Measurements from ENCODE around the gene SLC7A4.
A peak's percentile ranks its signal among the peaks of the same experiment; 100 is the strongest.
"Not testable (repeated sequence)": the region's sequence is repeated elsewhere in the genome, so short reads cannot be mapped to it uniquely, and the experiment has no call there.

Gene SLC7A4

DNA sequence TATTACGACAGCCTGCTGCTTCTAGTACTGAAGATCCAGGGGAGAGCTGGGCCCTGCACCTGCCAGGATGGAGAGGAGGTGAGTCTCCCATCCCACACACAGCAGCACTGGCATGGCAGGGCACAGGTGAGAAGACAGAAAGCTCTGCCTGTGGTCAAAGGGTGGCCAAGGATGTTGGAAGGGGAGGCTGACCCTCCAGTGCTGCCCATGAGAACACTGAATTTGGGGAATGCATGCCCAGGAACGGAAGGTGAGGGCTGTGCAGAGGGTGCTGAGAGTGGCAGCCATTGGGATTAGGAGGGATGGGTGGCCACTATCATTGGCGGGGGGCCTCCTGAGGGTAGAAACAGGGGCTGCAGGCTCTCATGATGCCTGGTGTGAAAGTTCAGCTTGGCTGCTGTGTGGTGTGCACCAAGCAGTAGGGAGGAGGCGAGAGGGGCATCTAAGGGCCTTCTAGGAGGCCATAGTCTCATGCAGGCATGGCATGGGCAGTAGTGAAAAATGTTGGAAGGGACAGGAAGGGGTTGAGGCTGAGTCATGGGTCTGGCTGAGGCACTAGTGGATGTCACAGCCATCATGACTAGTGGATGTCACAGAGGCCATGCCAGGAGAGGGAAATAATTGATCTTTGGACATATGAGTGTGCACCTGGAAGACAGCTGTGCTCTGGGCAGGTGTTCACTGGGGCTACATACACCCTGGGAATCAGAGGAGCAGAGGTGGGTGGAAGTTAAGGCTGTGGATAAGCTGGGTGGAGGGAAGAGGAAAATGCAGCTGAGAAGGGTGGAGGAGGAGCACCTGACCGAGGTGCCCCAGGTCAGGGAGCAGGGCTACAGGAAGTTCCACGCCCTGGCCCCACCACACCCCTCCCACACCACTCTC lies 10.9 kb upstream of the SLC7A4 start:
- peak; percentile 28 for DNase-seq

DNA sequence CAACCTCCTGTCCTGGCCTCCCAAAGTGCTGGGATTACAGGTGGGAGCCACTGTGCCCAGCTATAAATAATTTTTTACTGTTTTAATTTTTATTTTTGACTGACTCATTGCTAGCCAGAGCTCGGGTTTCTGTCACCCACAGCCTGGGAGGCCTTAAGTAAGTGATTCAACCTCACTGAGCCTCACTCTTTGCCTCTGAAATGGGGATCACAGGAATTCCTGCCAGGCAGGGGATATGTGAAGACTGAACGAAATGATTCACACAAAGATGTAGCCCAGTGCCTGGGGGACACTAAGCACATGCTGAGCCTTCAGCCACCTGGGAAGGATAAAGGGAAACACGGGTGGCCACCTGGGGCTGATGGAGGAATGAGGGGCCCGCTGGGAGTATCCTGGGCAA lies 9.6 kb upstream of the SLC7A4 start:
- DNase-seq = no peak

DNA sequence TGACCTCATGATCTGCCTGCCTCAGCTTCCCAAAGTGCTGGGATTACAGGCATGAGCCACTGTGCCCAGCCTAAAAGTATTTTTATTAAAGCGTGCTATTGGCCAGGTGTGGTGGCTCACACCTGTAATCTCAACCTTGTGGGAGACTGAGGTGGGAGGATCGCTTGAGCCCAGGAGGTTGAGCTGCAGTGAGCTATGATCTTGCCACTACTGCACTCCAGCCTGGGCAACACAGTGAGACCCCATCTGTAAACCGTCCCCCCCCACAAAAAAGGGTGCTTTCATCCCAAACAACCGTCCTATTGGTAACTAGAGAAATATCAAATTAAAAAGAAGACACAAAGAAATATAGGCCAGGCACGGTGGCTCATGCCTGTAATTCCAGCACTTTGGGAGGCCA lies 6.8 kb upstream of the SLC7A4 start:
- DNase-seq = not testable (repeated sequence)

DNA sequence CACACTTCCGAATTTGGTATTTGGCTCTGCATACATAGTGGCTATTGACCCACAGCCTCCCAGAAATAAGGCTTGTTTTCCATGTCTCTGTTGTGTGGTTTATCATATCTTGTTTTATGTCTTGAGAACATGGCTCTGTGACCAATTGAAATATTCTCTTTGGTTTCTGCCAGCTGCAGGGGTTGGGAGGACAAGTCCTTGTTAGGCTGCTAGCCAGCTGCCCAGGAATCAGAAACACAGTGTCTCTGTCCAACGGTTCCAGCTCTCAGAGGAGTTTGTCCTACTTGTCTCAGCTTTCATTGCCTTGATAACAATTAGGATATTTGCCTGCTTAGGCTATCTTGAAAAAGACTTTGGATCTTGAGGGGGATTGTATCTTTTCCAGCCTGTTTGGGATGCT lies 6.0 kb upstream of the SLC7A4 start:
- DNase-seq = no peak

DNA sequence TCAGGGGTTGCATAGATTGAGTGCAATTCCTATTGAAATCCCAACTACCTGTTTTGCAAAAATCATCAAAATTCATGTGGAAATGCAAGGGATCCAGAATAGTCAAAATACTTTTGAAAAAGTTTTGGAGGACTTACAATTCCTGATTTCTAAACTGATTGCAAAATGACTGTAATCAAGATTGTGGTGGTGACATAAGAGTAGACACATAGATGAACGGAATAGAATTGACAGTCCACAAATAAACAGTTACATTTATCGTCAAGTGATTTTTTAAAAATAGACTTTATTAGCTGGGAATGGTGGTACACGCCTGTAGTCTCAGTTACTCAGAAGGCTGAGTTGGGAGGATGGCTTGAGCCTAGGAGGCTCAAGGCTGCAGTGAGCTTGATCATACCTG lies 2.6 kb upstream of the SLC7A4 start:
- DNase-seq = no peak

DNA sequence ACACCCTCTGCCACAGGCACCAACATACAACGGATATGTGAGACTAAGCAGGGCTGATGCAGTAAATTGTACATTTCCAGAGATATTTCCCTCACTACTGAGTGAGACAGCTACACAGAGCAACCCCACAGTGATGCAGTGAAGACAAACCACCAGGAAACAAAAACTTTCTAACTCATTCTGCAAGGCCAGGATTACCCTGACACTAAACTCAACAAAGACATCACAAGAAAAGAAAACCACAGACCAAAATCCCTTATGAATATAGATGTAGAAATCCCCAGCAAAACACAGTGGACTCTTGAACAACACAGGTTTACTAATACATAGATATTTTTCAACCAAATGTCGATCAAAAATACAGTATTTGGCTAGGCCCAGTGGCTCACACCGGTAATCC lies 1.5 kb upstream of the SLC7A4 start:
- DNase-seq = no peak

DNA sequence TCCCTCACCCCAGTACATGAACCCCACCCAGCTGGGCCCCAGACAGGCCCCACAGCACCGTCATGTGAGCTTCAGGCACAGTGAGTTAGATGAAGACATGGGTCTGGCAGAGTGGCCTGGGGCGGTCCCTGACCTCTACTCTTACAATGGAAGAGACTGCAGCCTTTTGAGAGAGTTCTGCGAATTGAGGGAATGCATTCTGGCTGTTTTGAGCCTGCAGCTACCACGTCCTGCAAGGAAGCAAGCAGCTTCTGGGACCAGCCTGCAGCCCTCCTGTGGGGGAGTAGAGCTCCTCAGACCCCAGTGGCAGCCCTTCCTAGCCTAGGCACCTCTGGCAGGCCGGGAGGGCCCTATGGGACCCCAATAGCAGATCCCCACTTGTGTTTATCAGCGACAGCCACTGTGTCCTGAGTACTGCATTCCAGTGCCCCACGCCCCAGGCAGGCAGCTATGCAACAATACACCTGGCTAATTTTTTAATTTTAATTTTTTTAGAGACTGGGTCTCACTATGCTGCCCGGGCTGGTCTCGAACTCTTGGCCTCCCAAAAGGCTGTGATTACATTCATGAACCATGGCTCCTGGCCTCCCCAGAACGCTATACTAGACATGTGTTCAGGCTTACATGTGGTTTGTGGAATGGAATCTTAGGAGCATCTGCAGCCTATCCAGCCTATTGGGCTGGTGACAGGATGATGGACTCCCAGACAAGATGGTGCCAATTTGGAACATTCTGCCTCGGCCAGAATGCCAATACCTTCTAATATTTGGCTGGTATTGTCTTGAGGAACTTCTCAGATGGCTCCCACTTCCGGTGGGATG lies 717 bp upstream of the SLC7A4 start:
- no peak for DNase-seq

DNA sequence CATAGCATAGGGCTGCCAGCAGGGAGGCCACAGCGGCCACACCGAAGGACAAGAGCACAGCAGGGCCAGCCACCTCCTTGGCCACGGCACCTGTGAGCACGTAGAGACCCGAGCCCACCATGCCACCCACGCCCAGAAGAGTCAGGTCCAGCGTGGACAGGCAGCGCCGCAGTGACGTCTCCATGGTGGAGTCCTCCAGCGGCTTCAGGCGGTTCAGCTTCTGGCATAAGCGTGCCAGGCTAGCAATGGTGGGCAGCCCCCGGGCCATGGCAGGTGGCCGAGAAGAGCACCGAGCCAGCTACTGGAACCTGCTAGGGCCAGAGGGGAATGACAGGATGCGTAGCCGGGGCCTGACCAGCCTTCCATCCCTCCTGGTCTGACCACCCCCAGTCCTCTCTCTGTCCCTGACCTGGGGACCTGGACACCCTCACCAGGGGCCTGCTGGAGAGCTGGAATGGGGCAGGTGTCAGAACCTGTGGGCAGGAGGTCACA lies 770 bp downstream of the SLC7A4 start:
- DNase-seq = no peak

DNA sequence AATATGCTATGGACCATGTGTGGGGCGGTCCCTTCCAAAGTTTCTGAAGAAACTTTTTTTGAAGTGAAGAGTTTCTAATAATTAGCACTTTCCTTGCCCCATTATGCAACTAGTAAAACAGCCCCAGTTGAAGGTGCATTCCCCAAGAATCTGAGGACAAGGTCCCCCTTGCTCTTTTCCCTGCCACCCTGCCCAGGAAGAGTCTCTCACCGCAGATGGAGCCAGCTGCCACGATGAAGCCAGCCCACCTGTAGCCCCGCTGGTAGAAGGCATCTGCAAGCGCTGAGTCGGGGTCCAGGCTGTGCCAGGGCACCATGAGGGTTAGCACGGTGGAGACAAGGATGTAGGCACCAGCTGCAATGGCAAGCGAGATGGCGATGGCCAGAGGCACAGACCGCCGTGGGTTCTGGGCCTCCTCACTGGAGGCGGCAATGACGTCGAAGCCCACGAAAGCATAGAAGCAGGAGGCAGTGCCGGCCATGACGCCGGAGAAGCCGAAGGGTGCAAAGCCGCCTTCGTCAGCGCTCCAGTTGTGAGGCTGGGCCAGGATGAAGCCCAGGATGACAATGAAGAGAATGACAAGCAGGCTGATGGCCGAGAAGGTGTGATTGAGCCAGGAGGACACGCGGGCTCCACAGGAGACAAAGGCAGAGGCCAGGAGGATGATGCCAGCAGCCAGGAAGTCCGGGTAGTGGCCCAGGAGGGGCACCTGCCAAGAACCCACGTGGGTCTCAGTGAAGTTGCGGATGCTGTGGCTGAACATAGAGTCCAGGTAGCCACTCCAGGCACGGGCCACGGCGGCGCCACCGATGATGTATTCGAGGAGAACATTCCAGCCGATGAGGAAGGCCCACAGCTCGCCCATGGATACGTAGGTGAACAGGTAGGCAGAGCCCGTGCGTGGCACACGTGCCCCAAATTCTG lies 1.5 kb downstream of the SLC7A4 start:
- DNase-seq = no peak

DNA sequence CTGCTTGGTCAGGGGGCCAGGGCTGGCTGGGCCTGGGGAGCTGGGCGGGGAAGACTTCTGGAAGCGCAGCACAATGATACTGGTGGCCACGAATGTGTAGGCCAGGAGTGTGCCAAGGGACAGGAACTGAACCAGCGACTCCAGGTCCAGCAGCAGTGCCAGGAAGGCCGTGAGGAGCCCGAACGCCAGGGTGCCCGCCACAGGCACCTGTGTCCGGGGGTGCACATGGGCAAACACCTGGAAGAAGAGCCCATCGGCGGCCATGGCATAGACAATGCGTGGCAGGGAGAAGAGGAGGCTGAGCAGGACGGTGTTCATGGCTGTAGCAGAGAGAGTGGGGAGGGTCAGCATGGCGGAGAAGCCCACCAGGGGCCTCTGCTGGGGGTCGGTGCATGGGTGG lies 2.3 kb downstream of the SLC7A4 start:
- DNase-seq = no peak

DNA sequence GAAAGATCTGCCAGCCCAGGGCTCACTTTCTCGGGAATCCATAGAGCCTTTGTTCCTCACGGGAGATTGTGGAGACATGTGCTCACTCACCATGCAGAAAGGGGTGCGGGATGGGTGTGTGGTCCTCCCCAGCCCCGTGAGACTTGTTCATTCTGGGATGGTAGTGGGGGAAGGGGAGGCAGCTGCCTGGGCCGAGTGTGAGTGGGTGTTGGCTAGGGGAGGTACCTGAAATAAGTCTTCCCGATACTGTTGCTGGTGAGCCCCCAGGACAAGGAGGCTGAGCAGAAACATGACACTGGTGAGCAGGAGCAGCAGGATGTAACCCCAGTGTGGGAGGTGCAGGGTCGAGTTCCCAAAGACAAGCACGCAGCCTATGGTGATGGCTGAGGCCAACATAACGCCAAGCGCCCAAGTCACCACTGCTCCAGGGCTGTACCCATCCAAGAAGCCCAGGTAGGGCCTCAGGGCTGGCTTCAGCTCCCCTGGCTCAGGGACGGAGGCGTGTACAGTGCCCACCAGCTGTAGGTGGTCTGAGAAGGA lies 2.8 kb downstream of the SLC7A4 start:
- DNase-seq = no peak

DNA sequence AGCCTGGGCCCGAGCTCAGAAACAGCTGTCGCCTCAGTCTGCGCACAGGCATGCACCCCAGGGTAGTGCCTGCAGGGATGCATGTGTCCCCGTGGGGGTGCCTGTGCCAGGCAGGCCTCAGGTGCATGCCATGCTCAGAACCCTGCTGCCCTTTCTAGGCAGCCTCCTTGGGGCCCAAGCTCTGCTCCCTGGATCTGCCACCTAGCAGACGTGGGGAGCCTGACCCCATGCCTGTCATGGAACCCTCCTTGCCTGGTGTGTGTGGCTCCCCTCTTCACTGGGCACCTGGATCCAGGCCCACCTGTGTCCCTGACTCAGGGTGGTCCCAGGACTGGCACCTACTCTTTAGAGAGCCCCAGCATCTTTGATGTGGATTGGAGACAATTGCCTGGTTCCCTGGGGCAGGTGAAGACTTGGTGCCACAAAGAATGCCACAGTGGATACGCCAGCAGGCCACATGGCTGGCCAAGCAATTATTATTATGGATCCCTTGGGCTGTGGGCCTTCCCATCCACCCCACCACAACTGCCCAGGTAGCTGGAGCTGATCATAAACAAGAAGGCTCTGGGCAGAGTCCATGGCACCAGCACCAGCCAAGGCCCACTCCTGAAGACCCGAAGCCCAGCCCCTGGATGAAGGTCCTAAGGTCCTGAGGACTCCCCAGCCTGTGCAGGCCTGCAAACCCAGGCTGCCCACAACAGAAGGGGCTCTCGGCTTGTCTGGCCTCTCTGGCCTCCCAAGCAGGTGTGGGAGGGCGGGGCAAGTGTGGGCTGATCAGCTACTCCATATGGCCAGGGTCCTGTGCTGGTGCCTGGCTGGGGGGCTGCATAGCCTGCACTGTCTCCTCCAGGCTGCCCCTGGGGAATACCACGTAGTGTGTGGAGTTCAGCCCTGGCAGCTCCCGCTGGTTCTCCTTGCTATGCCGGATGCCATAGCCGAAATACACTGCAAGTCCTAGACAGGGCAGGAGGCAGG lies 3.8 kb downstream of the SLC7A4 start:
- no peak for DNase-seq

DNA sequence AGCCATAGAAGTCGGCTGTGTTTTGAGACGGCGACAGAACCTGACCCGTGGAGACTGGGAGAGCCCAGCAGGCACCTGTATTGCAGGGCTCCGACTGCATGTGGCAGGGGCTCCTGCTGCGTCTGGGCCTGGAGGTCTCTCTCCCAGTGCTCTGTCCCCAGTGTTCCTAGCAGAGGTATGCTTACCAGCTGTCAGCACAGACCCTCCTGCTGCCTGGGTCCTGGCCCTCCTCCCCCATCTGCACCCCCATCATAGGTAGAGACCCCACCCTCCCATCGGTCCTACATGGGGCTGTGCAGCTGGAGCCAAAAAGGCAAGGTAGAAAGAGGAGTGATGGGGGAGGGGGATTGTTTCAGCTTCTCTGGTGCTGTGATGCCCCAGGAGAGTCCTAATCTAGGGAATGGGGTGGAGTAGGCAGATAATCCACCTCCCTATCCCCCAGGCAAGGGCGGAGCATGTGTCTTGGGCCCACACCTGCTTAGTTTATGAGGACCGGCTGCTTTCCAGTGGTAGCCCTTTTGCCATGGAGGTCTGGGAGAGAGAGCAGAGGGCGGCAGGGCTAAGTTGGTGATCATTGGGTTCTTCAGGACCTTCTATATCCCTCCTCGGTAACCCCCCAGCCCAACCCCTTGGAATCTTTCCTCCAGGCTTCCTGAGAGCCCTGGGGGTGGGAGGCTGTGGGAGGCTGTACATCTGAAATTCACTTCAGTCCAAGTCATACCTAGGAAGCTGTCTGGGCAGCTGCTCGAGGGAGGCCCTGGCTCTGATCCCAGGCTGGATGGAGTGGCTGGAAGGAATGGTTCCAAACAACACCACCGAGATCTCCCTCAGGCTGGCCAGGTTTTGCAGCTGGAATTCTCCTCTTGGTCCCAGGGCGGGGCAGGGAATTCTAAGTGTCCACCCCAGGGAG lies 5.3 kb downstream of the SLC7A4 start:
- DNase-seq = no peak

DNA sequence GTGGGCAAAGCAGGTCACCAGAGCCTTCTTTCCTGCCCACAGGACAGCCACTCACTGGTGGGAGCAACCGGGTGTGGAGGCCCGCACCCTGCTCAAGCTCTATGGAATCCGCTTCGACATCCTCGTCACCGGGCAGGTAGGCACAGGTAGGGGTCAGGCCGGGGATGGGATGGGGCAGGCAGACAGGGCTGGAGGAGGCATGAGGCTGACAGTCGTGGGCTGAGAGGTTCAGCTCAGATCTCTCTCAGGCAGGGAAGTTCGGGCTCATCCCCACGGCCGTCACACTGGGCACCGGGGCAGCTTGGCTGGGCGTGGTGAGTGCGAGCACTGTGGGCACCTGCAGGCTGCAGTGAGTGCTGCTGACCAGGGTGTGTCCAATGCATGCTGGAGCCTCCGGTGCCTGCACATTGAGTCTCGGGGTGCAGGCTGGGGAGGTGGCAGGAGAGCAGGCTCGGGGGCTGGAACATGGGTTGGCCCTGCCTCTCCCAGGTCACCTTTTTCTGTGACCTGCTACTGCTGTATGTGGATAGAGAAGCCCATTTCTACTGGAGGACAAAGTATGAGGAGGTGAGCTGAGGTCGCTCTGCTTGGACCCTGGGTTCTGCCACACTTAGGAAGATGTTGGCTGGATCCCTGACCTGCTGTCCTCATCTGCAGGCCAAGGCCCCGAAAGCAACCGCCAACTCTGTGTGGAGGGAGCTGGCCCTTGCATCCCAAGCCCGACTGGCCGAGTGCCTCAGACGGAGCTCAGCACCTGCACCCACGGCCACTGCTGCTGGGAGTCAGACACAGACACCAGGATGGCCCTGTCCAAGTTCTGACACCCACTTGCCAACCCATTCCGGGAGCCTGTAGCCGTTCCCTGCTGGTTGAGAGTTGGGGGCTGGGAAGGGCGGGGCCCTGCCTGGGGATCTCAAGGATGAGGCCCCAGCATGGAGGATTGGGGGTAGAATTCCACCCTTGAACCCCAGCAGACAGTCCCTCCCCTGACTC lies 6.3 kb downstream of the SLC7A4 start:
- no peak for DNase-seq

DNA sequence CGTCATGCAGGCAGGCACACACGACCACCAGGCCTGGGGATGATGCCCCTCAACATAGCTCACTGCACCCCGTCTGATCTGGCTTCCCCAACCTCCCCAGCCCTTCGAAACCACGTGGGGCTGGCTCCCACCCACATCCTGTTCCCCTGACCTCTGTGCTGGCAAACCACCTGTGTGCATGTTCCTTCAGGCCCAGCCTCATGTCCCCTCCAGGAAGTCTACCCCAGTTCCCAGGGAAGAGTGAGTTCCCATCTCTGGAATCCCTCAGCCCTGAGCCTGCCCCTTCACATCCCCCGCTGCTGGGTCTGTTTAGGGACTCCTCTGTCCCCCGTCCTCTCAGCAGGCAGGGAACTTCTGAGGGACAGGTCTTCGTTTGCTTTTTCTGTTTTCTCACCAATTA lies 7.1 kb downstream of the SLC7A4 start:
- DNase-seq = no peak

DNA sequence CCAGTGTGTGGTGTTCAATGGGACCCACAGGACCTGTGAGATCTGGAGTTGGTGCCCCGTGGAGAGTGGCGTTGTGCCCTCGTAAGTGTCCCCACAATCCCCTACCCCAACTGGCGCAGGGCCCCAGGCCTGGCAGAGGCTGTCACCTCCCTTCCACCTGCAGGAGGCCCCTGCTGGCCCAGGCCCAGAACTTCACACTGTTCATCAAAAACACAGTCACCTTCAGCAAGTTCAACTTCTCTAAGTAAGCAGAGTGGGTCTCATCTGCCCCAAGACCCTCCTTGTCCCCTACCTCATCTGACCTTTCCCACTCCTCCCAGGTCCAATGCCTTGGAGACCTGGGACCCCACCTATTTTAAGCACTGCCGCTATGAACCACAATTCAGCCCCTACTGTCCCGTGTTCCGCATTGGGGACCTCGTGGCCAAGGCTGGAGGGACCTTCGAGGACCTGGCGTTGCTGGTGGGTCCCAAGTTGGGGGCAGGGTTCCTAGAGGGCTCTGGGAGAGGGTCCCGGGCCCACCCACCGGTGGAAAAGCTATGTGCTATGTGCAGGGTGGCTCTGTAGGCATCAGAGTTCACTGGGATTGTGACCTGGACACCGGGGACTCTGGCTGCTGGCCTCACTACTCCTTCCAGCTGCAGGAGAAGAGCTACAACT lies 9.3 kb downstream of the SLC7A4 start:
- DNase-seq = no peak

DNA sequence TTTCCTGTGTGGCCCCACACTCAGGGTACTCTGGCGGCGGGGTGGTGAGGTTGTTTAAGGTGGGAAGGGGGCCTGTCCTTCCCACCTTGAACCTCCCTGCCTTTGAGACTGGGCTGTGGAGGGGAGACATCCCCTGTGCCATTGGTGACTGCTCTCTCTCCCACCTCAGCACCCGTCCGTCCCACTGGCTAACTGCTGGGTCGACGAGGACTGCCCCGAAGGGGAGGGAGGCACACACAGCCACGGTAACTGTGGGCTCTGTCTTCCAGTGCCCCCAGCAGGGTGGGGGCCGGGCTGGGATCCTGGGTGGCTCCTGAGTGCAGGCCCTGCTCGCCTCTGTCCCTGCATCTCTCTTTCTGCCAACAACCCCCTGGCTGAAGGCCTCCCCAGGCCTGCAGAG lies 9.9 kb downstream of the SLC7A4 start:
- DNase-seq = no peak

DNA sequence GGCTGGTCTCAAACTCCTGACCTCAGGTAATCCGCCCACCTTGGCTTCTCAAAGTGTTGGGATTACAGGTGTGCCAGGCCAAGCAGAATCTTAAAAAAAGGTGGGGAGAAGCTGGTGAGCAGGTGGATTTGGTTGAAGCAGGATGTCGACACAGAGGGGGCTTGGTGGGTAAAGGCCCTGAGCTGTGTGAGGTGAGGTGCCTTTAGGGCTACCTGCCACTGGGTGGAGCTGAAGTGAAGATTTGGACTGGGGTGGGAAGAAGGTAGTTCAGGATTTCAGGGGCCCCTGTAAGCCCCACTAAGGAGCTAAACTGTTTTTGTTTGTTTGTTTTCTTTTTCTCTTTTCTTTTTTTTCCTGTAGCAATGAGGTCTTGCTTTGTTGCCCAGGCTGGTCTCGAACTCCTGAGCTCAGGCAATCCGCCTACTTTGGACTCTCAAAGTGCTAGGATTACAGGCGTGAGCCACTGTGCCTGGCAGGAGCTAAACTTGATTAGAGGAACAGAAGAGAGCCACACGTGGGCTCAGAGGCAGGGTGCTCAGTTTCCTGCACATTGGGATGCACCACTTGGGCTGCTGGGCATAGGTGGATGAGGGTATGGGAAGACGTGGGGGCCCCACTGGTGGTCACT lies 11.4 kb downstream of the SLC7A4 start:
- no peak for DNase-seq

Measured in NCI-H510A treated with DMSO at 0.1 percent for 48 hours (cell line).